Mesothelial cell of epicardium (in vitro differentiated cells): ENCODE measurements around the gene SOCS3. TPM values are rescaled to one million over a fixed set of nuclear protein-coding genes. Genes with fewer than 3 reads are reported as not detected.

Experiments used
- DNase-seq, 2 experiments: peaks; one replicate each; pipeline ENCODE4 v3.0.0; 2021; ENCODE audit warnings: low spot score in 2 of 2; ENCODE audit not compliant: unreplicated experiment in 2 of 2
- H3K27ac Mint-ChIP-seq: 2 replicates; pipeline ENCODE4 v1.8.0; 2021; ENCODE audit warnings: mixed read lengths
- H3K27me3 Mint-ChIP-seq: 2 replicates; pipeline ENCODE4 v1.8.0; 2021; ENCODE audit warnings: low read depth, mixed read lengths
- H3K36me3 Mint-ChIP-seq: 2 replicates; pipeline ENCODE4 v1.8.0; 2021; ENCODE audit warnings: mixed read lengths
- H3K4me1 Mint-ChIP-seq: 2 replicates; pipeline ENCODE4 v1.8.0; 2021; ENCODE audit warnings: mixed read lengths
- H3K4me3 Mint-ChIP-seq: 2 replicates; pipeline ENCODE4 v1.8.0; 2021; ENCODE audit warnings: mild to moderate bottlenecking, moderate library complexity, mixed read lengths
- H3K9me3 Mint-ChIP-seq: 2 replicates; pipeline ENCODE4 v1.8.0; 2021; ENCODE audit warnings: mixed read lengths
- CTCF ChIP-seq: fragments of 200-600 bp; sonication (generic); IDR thresholded peaks from one replicate; pipeline ENCODE4 v1.5.0; 2021; ENCODE audit warnings: antibody characterized with exemption; ENCODE audit not compliant: unreplicated experiment
- total RNA-seq: library from RNA; stranded (reverse); gene quantifications from 3 replicates; pipeline ENCODE4 v1.2.1, GENCODE V29; 2021

SOCS3 gene
- total RNA-seq, 1 donor from 2014 or later, result 45.7 TPM

DNA sequence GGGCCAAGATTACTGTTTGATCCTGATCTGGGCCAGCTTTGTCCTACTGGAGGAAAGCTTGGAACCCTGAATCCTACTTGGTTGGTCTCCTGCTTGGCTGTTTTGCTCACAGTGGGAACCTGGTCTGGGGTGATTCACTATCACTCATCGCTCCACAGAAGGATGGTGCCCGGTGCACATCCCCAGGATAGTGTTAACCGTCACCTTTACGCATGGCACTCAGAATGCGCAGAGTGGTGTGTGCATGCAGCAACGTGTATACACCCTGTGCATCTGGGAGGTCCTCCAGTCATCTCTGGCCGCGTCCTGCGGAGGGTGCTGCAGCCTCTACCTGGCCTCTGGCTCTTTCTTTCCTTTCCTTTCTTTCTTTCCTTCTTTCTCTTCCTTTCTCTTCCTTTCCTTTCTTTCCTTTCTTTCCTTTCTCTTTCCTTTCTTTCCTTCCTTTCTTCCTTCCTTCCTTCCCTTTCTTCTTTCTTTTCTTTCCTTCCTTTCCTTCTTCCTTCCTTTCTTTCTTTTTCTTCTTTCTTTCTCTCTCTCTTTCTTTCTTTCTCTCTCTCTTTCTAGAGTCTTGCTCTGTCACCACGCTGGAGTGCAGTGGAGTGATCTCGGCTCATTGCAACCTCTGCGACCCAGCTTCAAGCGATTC lies 13.1 kb downstream of the SOCS3 start:
- Mint-ChIP-seq H3K4me1 (peaks cover 22% of the 10 kb centered on the region), H3K9me3 (no peaks in the 10 kb centered on the region), H3K27ac (no peak overlapping the region), H3K36me3 (no peaks in the 10 kb centered on the region), H3K27me3 (no peaks in the 10 kb centered on the region), H3K4me3 (no peak overlapping the region)
- DNase-seq, result no peak
- TF ChIP-seq CTCF, result no peak

DNA sequence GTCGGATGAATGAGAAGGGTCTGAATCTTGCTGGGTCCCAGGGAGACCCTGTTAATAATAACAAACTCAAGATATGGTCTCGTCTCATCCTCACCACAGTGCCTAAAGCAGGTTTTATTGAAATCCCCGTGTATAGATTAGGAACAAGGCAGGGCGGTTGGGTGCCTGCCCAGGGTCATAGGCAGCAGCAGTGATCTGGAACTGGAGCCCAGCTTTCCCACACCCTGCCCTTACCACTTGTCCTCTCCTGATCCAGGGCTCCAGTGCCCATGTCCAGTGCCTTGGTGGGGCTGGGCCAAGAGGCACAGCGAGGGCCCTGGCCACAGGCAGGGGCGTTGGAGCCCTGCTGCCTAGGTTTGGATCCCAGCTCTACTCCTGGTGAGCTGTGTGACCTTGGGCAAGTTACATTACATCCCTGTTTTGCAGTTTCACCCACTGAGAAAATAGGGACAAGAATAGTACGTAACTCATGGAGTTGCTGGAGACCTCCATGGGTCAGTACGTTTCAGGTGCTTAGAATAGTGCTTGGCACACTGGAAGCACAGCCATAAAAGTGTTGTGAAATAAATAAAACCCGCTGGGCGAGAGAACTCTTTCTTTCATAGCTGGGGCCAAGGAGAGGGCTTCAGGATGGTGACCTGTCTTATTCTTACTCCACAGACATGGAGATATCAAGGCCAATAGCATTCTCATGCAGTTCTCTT lies 13.9 kb downstream of the SOCS3 start:
- no peaks in the 10 kb centered on the region for H3K9me3 Mint-ChIP-seq
- no peaks in the 10 kb centered on the region for H3K27me3 Mint-ChIP-seq

DNA sequence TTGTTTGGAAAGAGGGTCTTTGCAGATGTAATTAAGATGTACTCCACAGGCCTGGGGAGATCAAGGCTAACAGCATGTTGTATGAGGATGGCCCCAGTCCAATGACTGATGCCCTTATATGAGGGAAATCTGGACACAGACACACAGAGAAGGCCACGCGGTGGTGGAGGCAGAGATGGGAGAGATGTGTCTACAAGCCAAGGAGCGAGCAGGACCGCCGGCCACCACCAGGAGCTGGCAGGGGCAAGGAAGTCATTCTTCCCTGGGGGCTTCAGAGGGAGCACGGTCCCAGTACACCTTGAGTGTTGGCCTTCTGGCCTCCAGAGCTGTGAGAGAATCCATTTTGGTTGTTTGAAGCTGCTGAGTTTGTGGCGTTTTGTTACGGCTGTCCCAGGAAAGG lies 14.7 kb downstream of the SOCS3 start:
- Mint-ChIP-seq H3K27me3 (no peaks in the 10 kb centered on the region), H3K27ac (no peak overlapping the region), H3K4me1 (peaks cover 16% of the 10 kb centered on the region), H3K9me3 (no peaks in the 10 kb centered on the region), H3K4me3 (no peak overlapping the region), H3K36me3 (no peaks in the 10 kb centered on the region)
- DNase-seq, result no peak
- no peak for TF ChIP-seq CTCF

More for the DNA sequence above, 13.9 kb downstream of the SOCS3 start:
- DNase-seq, result no peak
- H3K27ac Mint-ChIP-seq, result no peak overlapping the region
- TF ChIP-seq CTCF, result no peak
- H3K4me3 Mint-ChIP-seq, result no peak overlapping the region
- H3K36me3 Mint-ChIP-seq, result no peaks in the 10 kb centered on the region
- H3K4me1 Mint-ChIP-seq, result peaks cover 16% of the 10 kb centered on the region

DNA sequence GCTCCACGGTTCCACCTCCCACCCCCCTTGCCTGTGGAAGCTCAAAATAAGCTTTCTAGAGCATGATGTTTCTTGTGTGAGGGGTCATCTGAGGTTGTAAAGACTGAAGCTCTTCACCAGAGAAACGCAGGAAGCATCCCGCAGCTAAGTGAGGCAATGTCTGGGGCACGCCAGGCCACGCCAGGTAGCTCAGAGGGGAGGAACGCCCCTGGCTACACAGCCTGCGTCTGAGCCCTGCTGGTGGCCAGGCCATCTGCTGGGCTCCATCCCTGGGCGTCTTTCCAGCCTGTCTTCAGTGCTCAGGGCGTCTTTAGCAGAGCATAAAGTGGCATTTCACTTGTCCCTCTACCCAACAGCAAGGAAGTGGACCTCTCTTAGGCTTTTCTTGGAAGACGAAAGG lies 15.2 kb downstream of the SOCS3 start:
- no peak overlapping the region for H3K27ac Mint-ChIP-seq
- TF ChIP-seq CTCF, result no peak
- peaks cover 16% of the 10 kb centered on the region for H3K4me1 Mint-ChIP-seq
- no peaks in the 10 kb centered on the region for H3K36me3 Mint-ChIP-seq
- H3K9me3 Mint-ChIP-seq, result no peaks in the 10 kb centered on the region
- no peak for DNase-seq
- no peak overlapping the region for H3K4me3 Mint-ChIP-seq
- H3K27me3 Mint-ChIP-seq, result no peaks in the 10 kb centered on the region

- no peak for TF ChIP-seq CTCF
- Mint-ChIP-seq H3K27ac (no peak overlapping the region), H3K36me3 (no peaks in the 10 kb centered on the region), H3K4me3 (no peak overlapping the region), H3K27me3 (no peaks in the 10 kb centered on the region), H3K9me3 (no peaks in the 10 kb centered on the region), H3K4me1 (peaks cover 13% of the 10 kb centered on the region)
- no peak for DNase-seq
Measured at GRCh38 chr17:78343543-78344201, 16.2 kb downstream of the SOCS3 start.
